Activated gamma-delta T cell treated with anti-CD3 and anti-CD28 coated beads, Interleukin-2, amount 50 U/mL, for 16 hours (primary cell): Measurements from ENCODE around the gene KRTAP5-3.
"Not testable (repeated sequence)": the region's sequence is repeated elsewhere in the genome, so short reads cannot be mapped to it uniquely, and the experiment has no call there.

Source experiments
- DNase-seq: peaks from one replicate; pipeline ENCODE4 v3.0.0-alpha.2; 2020; ENCODE audit warnings: low read depth

The KRTAP5-3 gene

DNA sequence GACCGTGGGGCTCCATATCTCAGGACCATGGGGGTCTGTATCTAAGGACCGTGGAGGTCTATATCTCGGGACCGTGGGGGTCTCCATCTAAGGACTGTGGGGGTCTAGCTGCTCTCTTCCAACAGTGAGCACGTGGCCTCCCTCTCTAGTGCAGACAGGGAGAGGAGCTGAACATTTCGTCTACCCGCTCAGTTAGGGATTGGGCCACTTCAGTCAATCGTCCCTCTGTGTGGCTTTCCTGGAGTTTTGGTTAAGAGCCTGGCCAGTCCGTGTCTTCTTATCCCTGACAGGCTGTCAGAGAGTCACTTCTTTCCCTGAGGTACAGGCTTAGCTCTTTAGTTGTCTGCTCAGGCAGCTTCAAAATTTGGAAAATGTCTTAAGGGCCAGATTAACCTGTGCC, 26.3 kb downstream of the KRTAP5-3 start:
- DNase-seq: no peak

DNA sequence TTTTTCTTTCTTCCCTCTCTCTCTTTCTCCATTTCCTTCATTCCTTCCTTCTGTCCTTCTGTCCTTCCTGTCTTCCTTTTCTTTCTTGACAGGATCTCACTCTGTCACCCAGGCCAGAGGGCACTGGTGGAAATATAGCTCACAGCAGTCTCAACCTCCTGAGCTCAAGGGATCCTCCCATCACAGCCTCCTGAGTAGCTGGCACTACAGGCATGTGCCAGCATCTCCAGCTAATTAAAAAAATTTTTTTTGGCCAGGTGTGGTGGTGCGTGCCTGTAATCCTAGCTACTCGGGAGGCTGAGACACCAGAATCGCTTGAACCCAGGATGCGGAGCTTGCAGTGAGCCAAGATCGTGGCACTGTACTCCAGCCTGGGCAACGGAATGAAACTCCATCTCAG, 31.4 kb downstream of the KRTAP5-3 start:
- DNase-seq: no peak

GRCh38 chr11:1575756-1576155, 32.5 kb downstream of the KRTAP5-3 start:
- not testable (repeated sequence) for DNase-seq

GRCh38 chr11:1574933-1575242, 33.4 kb downstream of the KRTAP5-3 start:
- DNase-seq: no peak

DNA sequence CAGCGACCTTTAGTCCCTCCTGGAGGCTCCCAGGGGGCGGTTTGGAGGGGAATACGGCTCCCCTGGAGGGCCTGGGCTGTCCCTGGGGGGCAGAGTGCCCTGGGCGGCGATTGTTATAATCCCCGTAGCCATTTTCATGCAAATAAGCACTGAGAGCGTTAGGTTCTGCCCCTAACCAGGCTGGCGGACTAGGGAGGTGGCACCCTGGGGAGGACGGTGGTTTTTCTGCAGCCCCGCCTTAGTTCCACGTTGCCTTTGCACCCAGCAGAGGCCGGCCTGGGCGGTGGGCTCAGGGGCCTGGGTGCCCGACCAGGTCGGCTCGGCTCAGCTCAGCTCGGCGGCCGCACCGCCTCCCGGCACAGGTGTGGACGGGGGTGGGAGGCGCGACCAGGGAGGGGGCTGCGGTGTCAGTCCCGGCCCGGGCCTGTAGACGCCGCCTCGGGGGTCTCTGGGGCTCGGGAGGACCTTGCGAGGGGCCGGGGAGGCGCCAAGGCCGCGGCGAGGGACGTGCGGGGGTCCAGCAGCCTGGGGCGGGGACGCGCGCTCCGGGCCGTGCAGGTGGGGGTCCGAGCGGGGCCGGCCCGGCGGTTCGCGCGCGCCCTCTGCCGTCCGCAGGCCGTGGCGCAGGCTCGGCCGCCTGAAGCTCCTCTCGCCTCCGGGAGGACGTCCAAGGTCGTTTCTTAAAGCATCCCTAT, 33.9 kb downstream of the KRTAP5-3 start:
- DNase-seq: peak; percentile 42

GRCh38 chr11:1573903-1574237, 34.4 kb downstream of the KRTAP5-3 start:
- DNase-seq: no peak

DNA sequence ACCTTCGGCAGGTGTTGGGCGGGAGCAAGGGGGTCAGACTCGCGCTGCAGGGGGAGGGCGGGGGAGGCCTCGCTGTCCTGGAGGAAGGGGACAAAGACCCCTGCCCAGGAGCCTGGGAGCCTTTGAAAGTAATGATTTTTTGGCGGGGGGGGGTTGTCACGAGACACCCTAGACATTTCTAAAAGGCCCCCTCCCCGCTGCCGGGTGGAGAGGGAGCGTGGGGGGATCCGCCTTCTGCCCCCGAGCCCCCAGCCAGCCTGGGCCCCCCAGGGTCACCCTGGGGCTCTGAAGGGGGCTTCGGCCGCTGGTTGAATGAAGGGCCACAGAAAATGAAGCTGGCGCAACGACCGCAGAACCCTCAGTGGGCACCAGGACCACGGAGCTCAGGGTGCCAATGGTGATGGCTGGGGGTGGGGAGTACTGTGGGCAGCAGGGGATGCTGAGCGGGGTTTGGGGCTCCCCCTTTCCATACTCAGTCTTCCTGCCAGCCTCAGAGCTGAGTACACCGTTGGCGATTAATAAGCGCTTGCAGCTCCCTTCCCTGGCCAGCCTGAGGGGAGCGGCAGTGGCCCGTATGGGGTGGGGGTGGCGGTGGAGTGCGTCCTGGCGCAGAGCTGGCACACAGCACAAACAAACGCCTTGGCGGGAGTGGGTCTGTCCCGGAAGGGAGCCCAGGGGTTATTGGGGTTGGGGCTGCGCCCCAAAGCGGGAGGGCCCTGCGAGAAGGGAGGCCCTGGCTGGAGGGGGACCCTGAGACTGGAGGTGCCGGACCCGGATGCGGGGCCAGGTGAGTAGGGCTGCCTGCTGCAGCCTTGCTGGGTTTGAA, 35.0 kb downstream of the KRTAP5-3 start:
- no peak for DNase-seq

GRCh38 chr11:1572197-1573076, 35.8 kb downstream of the KRTAP5-3 start, which contains the start of gene DUSP8:
DUSP8 (minus strand) TSS chr11:1572271; CDS start chr11:1565826, 6,445 bp downstream.
- peak; percentile 90 for DNase-seq

GRCh38 chr11:1571760-1572196, 36.5 kb downstream of the KRTAP5-3 start:
- no peak for DNase-seq

DNA sequence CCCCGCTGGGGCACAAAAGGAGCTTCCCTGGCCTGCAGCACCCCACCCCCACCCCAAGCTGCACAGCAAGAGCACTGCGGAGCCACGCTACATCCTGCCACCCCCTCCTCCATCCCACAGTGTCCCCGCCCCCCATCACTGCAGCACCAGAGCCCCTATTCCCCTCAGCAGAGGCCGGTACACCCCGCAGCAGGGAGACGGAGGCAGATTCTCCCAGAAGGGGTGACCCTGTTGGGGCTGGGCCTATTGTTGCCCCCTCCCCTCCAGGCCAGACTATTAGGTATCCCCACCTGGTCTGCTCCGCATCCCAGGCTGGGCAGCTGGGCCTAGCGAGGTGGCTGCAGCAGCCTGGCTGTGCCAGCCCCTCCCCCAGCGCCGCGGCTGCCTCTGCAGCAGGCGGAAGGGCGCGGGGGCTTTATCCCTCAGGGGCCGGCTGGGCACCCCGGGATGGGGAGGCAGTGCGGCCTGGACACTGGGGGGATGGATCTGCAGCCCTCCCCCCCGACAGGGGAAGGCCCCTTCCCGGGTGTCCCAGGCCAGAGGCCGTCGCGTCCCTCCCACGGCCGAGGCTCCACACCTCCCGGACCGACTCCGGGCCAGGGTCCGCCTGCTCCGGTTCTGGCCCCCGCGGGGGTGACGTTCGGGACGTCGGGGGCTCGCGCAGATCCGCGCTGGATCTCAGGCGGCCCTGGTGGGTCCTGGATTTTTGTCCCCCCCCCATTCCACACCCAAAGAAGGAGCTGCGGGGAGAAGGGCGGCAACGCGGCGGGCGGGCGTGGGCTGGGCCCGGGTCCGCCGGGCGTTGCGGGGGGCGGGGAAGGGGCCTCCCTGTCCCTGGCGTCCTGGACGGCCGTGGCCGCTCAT, 37.1 kb downstream of the KRTAP5-3 start:
- DNase-seq: no peak

DNA sequence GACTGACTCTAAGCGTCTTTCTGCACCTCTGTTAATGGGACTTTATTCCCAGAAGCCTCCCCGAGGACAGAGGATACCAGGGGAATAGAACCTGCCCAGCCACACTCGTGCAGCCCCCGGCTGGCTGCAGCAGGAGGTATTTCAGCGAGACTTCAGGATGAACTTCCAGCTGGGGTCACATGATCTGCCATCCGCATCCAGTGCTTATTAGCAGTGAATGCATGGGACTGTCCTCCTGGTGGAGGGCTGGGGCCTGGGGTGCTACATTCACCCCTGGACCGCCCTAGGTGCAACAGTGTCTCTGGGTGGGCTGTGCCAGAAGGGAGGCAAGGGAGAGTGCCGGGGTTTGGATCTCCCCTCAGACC, 37.8 kb downstream of the KRTAP5-3 start:
- no peak for DNase-seq

DNA sequence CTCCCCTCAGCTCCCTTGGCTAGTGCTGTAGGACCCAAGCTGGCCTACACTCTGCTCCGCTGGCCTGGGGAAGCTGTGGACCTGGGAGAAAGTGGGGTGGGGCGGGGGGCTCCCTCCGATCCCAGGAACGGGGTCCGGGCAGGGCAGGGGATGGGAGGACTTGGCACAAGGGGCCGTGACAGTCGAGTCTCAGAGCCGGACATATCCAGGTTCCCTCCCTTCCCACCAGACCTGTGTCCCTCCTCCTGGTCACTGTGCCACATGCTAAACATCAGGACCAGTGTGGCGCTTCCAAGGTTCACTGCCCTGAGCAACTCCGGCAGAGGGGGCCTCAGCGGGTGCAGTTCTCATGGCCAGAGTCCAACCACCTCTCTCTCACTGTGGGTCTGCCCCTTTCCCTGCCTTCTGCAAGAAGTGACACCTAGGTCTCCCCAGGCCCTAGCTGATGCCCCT, 38.2 kb downstream of the KRTAP5-3 start:
- no peak for DNase-seq

- DNase-seq: no peak
Observed at GRCh38 chr11:1569251-1569780, 38.9 kb downstream of the KRTAP5-3 start.

DNA sequence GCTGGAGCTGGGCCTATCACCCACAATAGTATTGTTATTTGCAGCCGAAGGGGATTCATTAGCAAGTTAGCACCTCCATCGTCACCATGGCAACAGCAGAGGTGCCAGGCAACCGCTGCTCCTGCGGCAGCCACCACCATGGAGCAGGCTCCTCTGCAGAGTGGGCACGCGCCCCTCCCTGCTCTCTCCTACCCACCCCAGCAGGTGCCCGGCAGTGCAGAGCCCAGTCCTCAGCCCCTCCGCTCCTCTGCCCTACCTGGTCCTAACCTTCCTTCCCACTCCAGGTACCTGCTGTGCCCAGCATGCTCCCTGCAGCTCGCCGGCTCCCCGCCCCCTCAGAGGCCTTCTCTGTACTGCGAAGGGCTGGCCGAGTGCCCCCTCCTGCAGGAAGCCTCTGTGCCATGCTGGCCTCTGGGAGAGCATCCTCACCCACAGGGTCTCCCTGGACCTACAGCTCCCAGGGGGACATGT, 39.8 kb downstream of the KRTAP5-3 start:
- peak; percentile 36 for DNase-seq

- no peak for DNase-seq
Observed at GRCh38 chr11:1567721-1568100, 40.6 kb downstream of the KRTAP5-3 start.

DNA sequence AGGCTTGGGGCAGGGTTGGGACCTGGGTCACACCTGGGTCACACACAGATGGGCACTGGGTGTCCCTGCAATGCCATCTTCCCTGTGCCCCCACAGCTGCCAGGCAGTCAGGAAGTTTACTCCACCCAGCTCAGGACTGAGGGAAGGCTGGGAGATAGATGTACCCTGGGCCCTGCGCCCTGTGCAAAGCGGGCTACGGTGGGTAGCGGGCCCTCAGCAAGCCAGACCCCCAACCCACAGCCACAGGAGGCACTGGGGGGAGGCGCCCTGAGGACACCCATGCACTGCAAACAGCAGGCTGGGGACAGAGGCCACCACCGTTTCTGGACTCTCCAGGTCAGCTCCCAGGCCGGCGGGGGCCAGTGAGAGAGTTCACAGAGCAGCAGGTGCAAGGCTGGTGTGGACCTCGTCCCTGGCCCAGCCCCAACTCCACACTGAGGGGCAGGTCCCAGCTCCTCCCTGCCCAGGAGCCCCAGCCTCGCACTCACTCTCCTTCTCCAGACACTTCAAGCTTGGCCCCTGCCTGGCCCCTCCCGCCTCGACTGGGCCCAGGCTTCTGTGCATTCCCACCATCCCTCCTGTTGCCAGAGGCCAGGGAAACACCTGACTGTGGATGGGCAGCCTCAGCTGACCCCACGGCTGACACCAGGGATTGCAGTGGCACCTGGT, 41.1 kb downstream of the KRTAP5-3 start:
- DNase-seq: no peak

DNA sequence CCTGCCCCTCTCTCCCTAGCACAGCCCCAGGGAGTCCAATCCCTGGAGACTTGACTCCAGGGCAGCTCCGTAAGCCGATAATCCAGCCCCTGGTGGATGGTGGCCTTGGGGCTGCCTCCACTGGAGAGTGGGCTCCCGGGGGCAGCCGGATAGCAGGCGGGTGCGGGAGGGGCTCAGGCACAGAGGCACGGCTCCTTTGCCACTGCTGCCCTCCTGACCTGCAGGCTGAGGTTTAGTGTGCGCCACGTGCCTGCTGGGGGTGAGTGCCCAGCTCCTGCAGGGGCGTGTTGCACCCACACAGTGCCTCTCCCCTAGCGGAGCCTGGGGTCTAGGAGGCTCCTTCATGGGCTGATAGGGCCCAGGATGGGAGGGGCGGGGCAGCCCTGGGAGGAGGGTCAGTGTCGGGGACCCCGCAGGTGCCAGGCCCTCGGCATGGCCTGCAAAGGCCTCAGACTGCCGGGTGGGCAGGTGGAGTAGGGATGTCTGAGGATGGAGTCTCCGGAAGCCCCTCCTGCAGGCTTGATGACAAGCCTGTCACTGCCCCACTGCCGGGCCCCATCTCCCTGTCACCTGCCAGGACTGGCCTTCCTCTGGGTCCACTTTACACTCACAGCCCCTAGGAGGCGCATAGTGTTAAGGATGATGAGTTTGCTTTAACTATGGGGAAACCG, 41.7 kb downstream of the KRTAP5-3 start:
- no peak for DNase-seq

- DNase-seq: no peak
Observed at GRCh38 chr11:1565904-1566247, 42.4 kb downstream of the KRTAP5-3 start.

DNA sequence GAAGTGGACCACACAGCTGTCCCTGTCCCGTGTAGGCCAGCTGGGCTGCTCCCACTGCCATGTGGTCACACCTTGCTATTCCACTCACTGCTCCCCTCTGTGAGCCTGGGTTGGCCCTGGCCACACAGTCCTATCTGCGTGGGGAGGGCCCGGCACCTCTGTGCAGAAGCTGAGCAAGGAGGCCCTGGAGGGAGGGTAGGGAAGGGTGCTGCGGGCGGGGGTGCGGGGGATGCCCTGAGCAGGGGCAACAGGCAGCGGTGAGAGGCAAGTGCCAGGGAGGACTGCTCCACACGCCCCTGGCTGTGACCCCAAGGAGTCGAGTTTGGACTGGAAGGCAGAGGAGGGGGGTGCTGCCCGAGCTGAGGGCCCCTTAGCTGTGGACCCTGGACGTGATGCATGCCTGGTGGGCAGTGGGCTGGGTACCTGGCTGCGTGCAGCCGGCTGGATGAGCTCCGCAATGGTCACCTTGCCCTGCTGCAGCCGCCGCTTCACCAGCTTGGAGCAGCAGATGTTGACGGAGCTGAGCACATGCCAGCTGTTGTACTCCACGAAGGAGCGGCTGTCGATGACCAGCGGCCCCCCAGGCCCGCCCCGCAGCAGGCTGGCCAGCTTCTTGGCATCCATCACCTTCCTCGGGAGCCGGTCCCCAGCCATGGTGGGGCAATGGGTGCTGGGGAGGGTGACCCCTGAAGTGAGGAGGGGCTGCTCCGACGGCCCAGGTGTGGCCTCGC, 42.9 kb downstream of the KRTAP5-3 start:
- DNase-seq: no peak
